HuH-7.5 (cell line): ENCODE measurements around the gene ZNF700.
A peak's percentile ranks its signal among the peaks of the same experiment; 100 is the strongest.
"Not testable (repeated sequence)": the region's sequence is repeated elsewhere in the genome, so short reads cannot be mapped to it uniquely, and the experiment has no call there.

Source experiments
- DNase-seq: peaks from one replicate; pipeline ENCODE4 v3.0.0; 2011; ENCODE audit warnings: low spot score

The ZNF700 gene

DNA sequence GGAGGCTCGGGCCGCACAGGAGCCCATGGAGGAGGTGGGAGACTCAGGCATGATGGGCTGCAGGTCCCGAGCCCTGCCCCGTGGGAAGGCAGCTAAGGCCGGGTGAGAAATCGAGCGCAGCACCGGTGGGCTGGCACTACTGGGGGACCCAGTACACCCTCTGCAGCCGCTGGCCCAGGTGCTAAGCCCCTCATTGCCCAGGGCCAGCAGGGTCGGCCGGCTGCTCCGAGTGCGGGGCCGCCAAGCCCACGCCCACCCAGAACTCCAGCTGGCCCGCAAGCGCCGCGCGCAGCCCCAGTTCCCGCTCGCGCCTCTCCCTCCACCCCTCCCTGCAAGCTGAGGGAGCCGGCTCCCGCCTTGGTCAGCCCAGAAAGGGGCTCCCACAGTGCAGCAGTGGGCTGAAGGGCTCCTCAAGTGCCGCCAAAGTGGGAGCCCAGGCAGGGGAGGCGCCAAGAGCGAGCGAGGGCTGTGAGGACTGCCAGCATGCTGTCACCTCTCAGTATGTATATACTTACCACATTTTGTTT, 16.5 kb downstream of the ZNF700 start:
- not testable (repeated sequence) for DNase-seq

DNA sequence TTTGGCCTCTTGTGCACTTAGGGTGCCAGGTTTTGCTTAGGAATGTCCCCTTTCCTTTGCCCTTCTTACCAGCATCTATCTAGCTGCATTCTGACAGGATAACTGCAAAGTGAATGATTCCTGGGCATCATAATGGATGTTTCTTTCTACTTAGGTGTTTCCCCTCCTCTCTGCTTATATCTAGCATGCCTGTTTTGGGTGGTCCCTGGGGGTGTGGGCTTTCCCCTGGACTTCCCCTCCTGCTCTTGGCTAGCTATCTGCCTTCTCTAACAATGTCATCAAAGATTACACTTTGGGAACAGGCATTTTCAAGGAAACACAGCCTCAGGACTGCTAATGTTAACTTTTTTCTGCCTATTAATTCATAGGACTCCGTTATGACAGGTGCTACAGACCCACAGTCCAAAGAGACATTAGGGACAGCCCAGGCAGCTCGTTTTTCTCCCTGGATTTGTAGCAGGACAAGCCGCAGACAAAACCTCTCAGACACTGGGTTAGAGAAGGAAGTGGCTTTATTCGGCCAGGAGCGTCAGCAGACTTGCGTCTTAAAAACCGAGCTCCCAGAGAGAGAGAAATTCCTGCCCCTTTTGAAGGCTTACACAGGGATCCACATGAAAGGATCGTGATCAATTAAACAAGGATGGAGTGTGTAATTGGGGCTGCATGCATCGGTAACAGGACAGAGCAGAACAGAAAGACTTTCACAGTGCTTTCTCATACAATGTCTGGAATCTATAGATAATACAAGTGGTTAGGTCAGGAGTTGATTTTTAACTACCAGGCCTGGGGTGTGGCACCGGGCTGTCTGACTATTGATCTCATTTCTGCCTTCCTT, 17.3 kb downstream of the ZNF700 start:
- DNase-seq = no peak

- DNase-seq = no peak
These were observed 17.9 kb downstream of the ZNF700 start for GRCh38 chr19:11942843-11943108.

- DNase-seq = no peak
These were observed 19.7 kb downstream of the ZNF700 start for GRCh38 chr19:11944656-11945055.

DNA sequence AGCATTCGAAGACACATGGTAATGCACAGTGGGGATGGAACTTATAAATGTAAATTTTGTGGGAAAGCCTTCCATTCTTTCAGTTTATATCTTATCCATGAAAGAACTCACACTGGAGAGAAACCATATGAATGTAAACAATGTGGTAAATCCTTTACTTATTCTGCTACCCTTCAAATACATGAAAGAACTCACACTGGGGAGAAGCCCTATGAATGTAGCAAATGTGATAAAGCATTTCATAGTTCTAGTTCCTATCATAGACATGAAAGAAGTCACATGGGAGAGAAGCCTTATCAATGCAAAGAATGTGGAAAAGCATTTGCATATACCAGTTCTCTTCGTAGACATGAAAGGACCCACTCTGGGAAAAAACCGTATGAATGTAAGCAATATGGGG, 23.7 kb downstream of the ZNF700 start:
- no peak for DNase-seq

DNA sequence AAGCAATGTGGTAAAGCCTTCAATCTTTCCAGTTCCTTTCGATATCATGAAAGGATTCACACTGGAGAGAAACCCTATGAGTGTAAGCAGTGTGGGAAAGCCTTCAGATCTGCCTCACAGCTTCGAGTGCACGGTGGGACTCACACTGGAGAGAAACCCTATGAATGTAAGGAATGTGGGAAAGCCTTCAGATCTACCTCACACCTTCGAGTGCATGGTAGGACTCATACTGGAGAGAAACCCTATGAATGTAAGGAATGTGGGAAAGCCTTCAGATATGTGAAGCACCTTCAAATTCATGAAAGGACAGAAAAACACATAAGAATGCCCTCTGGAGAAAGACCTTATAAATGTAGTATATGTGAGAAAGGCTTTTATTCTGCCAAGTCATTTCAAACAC, 24.3 kb downstream of the ZNF700 start:
- no peak for DNase-seq

DNA sequence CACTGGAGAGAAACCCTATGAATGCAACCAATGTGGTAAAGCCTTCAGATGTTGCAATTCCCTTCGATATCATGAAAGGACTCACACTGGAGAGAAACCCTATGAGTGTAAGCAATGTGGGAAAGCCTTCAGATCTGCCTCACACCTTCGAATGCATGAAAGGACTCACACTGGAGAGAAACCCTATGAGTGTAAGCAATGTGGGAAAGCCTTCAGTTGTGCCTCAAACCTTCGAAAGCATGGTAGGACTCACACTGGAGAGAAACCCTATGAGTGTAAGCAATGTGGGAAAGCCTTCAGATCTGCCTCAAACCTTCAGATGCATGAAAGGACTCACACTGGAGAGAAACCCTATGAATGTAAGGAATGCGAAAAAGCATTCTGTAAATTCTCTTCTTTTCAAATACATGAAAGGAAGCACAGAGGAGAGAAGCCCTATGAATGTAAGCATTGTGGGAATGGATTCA, 24.7 kb downstream of the ZNF700 start:
- not testable (repeated sequence) for DNase-seq

GRCh38 chr19:11950312-11950711, 25.4 kb downstream of the ZNF700 start:
- no peak for DNase-seq

GRCh38 chr19:11963566-11964355, 38.9 kb downstream of the ZNF700 start:
- DNase-seq = no peak

- DNase-seq = no peak
These were observed 39.6 kb downstream of the ZNF700 start for GRCh38 chr19:11964496-11964857.

DNA sequence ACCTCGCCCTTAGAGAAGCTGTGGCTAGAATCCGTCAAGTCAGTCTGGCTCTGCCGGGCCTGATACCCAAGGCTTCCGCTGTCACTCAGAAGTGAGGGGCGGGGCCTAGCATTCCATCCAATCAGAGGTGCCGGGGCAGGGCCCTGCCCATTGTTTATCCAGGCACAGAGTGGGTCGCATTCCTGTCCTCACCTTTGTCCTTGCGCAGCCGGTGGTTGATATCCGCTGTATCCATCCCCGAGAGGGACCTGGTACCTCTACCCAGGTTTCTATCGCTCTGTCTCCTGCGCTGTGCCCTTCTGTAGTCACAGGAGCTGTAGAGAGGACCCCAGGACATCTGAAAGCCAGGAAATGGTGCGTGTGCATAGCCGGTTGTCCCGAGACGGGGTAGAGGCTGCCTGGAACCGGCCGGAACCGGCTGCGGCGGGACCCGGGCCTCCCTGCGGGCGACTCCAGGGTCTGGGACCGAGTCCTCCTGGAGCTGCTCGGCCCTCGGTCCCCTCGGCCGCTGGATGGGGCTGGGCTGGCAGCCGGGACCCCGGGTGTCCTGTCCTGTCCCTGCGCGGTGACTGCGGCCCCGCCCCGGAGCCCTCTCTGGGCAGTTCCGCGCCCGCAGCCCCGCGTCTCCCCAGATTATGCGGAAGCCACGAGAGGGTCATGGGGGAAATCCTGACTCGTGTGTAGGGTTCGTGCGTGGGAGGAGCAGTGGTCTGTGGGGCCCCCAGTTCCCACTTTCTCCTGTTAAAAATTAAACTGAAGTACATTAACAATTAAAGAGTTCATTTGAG, 40.1 kb downstream of the ZNF700 start, which contains the start of gene ZNF763:
Gene ZNF763, plus strand, starts transcription at position 183 of the 788 bp plus-strand sequence. Its CDS starts 169 bp downstream, at position 352.
- DNase-seq = no peak

DNA sequence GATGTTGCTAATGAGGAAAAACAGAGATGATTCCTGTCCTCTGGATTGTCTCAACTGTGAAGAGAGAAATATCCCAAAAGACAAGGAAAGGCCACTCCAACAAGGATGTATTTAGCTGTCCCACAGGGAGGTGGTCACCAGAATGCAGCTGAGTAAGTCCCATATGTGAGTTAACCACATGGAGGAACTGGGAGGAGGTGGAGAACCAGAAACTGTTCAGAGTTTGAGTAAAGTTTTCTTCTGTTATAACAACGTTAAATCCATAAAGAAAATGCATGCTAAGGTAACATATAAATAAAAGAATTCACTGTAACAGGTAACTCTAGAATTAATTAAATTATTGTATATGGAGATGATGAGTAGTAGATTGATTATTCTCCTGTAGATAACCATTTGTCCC, 45.3 kb downstream of the ZNF700 start:
- no peak for DNase-seq

DNA sequence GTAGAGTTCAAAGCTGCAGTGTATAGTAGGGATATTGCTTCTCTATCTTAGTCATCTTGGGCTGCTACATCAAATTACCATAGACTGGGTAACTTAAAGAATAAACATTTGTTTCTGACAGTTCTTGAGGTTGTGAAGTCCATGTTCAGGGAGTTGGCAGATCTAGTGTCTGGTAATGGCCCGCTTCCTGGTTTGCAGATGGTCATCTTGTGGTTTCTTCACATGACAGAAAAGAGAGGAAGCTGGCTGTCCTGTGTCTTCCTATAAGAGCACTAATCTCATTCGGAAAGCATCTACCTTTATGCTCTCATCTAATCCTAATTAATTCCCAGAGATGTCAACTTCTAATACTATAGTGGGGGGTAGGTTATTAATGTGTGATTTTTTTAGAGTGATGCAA, 46.1 kb downstream of the ZNF700 start:
- no peak for DNase-seq

GRCh38 chr19:11973019-11973810, 48.3 kb downstream of the ZNF700 start:
- no peak for DNase-seq

DNA sequence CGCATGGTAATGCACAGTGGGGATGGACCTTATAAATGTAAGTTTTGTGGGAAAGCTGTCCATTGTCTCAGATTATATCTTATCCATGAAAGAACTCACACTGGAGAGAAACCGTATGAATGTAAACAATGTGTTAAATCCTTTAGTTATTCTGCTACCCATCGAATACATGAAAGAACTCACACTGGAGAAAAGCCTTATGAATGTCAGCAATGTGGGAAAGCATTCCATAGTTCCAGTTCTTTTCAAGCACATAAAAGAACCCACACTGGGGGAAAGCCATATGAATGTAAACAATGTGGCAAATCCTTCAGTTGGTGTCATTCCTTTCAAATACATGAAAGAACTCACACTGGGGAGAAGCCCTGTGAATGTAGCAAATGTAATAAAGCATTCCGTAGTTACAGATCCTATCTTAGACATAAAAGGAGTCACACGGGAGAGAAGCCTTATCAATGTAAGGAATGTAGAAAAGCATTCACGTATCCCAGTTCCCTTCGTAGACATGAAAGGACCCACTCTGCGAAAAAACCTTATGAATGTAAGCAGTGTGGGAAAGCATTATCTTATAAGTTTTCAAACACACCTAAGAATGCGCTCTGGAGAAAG, 53.7 kb downstream of the ZNF700 start:
- no peak for DNase-seq

DNA sequence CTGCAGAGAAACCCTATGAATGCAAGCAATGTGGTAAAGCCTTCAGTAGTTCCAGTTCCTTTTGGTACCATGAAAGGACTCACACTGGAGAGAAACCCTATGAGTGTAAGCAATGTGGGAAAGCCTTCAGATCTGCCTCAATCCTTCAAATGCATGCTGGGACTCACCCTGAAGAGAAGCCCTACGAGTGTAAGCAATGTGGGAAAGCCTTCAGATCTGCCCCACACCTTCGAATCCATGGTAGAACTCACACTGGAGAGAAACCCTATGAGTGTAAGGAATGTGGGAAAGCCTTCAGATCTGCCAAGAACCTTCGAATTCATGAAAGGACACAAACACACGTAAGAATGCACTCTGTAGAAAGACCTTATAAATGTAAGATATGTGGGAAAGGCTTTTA, 54.6 kb downstream of the ZNF700 start:
- DNase-seq = no peak

GRCh38 chr19:11982526-11982925, 57.6 kb downstream of the ZNF700 start:
- no peak for DNase-seq

DNA sequence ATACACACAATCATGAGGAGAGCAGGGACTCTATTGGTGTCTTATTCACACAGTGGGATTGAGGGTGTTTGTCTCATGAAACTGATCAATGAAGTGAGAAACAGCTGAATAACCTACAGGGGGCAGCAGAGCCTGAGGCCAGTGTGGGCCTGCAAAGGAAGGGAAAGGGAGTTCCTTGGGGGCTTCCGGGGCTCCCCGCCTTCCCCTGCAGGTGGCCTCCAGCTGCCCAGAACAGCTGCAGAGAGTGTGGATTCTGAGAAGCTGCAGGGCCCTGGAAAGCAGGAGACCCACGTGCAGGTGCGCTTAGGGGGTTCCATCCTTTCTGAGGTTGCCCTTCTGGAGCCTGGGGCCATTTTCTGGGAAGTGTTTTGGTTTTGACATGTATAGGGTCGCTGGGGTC, 60.1 kb downstream of the ZNF700 start:
- no peak for DNase-seq

GRCh38 chr19:11986754-11987153, 61.8 kb downstream of the ZNF700 start:
- no peak for DNase-seq

DNA sequence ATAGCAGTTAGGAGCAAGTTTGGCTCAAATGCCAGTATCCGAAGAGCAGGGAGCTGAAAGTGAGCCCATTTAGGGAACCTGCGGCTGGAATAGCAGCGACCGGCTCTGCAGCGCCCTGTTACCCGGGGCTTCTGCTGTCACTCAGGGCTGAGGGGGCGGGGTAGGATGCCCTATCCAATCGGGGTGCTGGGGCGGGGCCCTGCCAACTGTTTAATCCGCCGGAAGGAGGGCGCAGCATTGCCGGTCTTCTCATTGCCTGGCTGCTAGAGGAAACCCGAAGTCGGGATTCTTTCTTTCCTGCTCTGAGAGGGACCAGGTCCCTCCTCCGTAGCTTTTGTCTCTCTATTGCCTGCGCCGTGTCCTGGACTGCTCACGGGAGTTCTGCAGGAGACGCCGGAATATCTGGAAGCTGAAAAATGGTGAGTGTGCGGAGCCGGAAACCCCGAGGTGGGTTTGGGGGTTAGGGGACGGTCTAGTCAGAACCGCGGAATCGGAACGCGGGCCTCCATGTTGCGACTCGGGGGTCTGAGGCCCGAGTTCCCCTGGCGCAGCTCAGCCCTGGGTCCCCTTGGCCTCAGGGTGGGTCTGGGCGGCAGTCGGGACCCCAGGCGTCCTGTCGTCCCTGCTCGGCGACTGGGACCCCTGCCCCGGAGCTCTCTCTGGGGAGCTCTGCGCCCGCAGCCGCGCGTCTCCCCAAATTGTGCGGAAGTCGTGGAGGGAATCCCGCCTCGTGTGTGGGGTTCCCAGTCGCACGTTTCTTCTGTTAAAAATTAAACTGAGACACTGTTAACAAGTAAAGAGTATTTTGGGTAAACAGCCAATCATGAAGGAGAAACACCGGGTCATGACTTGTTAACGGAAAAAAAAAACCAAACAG, 62.7 kb downstream of the ZNF700 start:
- DNase-seq = peak; percentile 78
